Fibroblast of peridontal ligament (primary cell): ENCODE results near the gene NOS3.

Experiments
- DNase-seq: peaks from one replicate; pipeline ENCODE4 v3.0.0-alpha.2; 2010; ENCODE audit errors: extremely low read depth

Gene NOS3

GRCh38 chr7:150990416-150991186, at the start of gene NOS3:
NOS3 (plus strand) TSS chr7:150991017; CDS start chr7:150993804, 2,787 bp downstream.
- DNase-seq, result no peak

- no peak for DNase-seq
Observed at GRCh38 chr7:150941351-150942000, 49.3 kb upstream of the NOS3 start.

DNA sequence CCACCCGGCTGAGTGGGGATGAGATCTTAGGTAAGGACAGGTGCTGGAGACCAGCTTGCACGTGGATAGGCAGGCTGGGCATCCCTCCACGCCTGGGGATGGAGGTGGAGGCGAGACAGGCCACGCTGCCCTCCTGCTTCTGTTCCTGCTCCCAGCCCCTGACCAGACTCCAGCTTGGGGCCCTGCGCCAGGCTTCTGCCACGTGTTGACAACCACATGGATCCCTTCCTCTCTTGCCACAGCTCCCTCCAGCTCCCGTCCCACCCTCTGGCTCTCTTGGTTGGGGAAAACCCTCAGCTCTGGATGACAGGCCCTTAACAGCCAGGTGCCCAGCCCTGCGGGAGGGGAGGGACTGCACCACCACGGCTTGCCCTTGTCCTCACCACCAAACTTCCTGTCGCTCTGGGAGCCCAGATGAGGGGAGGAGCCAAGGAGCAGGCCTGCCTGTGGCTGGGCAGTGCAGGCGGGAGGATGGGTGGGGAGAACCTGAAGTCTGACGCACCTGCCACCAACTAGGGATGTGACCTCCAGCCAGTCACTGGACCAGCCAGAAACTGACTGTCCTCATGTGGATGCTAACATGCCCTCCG, 48.7 kb upstream of the NOS3 start:
- no peak for DNase-seq

- DNase-seq, result no peak
Observed at GRCh38 chr7:150942591-150943452, 48.0 kb upstream of the NOS3 start.

DNA sequence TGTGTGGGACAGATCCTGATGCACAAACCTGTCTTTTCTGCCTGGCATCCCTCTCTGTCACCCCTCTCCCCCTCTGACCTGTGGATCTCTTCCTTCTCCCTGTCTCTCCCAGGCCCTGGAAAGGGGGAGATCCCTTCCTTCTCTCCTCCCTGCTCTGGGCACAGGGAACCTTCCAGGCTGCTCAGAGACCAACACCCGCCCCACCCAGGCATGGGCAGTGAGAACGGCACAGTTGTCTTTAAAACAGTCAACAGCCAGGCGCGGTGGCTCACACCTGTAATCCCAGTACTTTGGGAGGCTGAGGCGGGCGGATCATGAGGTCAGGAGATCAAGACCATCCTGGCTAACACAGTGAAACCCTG, 47.4 kb upstream of the NOS3 start:
- DNase-seq, result no peak

DNA sequence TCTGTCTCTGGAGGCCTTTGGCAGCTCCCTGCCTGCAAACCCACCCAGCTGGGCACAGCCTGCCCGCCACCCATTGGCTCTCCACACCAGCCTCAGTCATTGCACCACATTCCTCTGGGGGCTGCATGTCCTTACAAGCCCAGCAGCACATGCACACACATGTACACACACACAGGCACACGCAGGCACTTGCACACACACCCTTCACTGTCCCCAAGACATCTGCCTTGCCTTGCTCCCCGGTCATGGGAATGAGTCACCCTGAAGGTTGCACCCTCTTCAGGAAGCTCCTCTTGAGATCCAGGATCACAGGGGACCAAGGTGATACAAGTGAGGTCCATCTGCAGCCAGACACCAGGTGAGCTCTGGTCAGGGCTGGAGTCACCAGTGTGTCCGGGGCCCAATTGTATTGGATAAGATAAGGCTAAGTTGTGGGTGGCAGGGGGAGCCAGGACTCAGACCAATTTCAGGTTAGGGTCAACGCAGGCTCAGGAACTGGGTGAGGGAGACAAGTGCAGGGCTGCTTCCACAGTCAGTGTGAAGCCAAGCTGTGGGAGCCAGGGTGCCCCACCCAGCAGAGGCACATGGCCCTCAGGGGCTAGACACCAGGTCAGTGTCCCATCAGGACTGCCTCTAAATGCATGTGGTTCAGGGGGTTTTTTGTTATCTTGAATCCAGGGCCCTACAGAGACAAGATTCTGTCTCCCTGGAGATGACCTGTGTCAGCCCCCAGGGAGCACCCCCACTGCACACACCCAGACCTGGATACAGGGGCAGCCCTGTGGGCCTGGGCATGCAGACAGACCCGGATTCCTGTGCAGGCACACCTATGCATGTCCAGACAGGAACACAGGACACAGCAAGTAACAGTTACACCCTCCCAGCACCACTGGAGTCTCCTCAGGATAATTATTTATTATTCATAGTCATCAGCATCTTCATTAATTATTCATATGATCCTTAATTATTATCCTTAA, 46.5 kb upstream of the NOS3 start:
- DNase-seq, result no peak

DNA sequence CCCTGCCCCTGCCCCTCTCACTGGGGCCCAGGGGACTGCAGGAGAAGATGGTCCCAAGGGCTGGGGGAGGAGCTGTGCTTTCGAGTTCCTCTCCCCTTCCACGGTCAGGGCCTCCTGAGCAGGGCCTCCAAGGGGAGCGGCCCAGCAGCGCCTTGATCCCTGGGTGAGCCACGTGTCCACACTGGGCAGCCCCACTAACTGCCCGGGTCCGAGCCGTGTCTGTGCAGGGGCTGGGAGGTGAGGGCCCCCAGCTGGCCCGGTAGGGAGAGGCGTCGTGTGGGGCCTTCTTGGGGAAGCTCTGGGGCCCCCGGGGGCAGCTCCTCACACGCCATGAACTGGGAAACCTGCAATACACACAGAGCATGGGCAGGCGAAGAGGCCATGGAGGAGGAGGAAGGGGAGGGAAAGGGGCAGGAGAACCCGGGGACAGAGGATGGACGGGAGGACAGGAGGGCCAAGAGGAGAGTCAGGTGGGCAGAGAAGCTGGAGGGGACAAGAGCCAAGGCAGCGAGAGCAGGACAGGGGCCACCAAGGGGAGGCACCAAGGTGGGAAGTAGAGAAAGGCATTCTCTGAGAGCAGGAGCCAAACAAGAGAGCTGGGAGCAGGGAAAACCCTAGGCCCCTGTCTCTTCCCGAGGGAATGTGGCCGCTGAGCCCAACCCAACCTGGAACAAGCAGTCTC, 45.5 kb upstream of the NOS3 start:
- no peak for DNase-seq

GRCh38 chr7:150945853-150946420, 44.9 kb upstream of the NOS3 start:
- no peak for DNase-seq

GRCh38 chr7:150946421-150947240, 44.2 kb upstream of the NOS3 start:
- no peak for DNase-seq

DNA sequence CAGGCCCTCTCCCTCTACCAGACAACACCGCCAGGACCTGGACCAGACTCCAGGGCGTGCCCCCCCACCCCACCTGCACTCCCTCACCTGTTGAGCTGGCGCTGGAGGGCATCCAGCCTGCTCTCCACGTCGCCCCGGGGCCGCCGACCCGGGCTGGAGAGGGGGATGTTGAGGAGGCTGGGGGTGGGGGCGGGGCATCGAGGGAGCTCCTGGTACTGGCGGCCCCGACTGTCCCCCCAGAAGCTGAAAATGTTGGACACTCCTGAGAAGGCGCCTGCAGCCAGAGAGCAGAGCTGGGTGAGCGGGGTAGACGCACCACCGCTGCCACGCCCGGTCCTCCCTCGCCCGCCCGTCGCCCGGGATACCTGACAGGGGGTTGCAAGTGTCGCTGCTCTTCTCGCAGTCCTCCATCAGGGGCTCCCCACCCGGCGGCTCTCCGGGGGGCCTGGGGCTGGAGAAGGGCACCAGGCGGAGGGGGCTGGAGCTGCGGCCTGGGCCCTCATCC, 43.5 kb upstream of the NOS3 start:
- DNase-seq, result no peak

GRCh38 chr7:150947761-150948651, 42.8 kb upstream of the NOS3 start:
- no peak for DNase-seq

GRCh38 chr7:150948791-150949251, 42.0 kb upstream of the NOS3 start:
- no peak for DNase-seq

- DNase-seq, result no peak
Observed at GRCh38 chr7:150949564-150949963, 41.3 kb upstream of the NOS3 start.

GRCh38 chr7:150949971-150950491, 40.8 kb upstream of the NOS3 start:
- DNase-seq, result no peak

DNA sequence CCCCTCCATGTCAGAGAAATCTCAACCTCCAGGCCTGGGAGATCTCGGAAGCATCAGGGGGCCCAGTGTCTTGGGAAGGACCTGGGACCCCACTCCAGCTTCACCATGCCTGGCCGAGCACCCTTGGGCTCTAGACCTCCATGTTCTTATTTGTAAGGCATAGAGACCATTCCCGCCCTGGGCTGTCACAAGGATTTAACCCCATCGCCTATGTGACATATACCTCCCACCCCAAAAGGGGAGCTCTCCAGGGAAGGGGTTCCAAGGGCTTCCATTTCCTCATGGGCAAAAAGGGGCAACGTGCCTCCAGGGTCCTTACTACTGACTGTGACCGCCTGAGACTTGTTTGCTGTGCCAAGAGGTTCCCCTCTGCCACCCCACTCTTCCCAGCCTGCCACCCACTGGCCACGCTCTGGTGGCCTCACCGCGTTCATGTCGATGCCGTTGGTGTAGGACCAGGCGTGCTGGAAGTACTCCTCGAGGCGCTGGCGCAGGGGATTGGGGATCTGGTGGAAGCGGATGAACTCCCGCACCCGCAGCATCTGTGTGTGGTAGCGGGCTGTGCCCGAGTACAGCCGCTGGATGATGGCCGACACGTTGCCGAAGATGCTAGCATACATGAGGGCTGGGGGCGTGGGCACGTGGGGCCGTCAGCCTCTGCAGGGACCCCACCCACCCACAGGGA, 40.2 kb upstream of the NOS3 start:
- no peak for DNase-seq

DNA sequence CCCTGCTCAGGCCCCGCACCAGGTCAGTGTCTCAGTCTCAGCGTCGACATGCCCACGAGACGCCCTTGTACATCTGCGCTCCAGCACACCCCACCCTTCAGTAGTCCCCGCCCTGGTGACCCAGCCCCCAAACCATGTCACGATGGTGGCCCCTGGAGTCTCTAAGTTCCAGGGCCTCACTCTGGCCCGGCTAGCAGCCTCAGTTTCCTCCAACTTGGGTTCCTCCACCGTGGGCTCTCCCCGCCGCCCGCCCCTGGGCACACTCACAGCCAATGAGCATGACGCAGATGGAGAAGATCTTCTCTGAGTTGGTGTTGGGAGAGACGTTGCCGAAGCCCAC, 39.7 kb upstream of the NOS3 start:
- no peak for DNase-seq

- DNase-seq, result no peak
Observed at GRCh38 chr7:150951521-150951920, 39.3 kb upstream of the NOS3 start.
